Measurements from ENCODE around the gene RTL10.

- no peak for TF ChIP-seq SIN3A (IDR thresholded peaks at IDR 0.05; ENCODE audit: borderline replicate concordance, insufficient read depth, low read length)
- TF ChIP-seq TAF1 (IDR thresholded peaks at IDR 0.05; ENCODE audit: borderline replicate concordance, insufficient read depth, low read length) = no peak
Observed at GRCh38 chr22:19873960-19874306, 19.3 kb upstream of the RTL10 start.
